OCI-LY7 (cell line): ENCODE measurements around the gene NCAPD2. TPM values are rescaled to one million over a fixed set of nuclear protein-coding genes. Genes with fewer than 3 reads are reported as not detected.
A peak's percentile ranks its signal among the peaks of the same experiment; 100 is the strongest.

Experiments
- BruUV-seq: library from RNA; stranded (reverse); fragments of 400-500 nt; replicated peaks from 2 replicates; lab custom pipeline; 2021; lab: Mats Ljungman, UMichigan
- CTCF ChIA-PET: fragments of 300-600 bp; sonication (Branson Sonifier 250); formaldehyde crosslinking; loops from one replicate; lab custom pipeline; 2022; ENCODE audit warnings: antibody characterized with exemption; ENCODE audit not compliant: unreplicated experiment; lab: Charles Lee
- POLR2A ChIA-PET: fragments of 300-600 bp; sonication (Branson Sonifier 250); formaldehyde crosslinking; loops from one replicate; lab custom pipeline; 2022; ENCODE audit warnings: antibody characterized with exemption; lab: Charles Lee
- DNase-seq: peaks from one replicate; pipeline ENCODE4 v3.0.0-alpha.2; 2015; ENCODE audit warnings: low spot score
- H2AFZ ChIP-seq: fragments of 200-600 bp; sonication (generic), shearing (Covaris generic); 2 replicates; pipeline ENCODE4 v1.6.1; 2014; ENCODE audit warnings: mild to moderate bottlenecking, antibody characterized with exemption, low read length, moderate library complexity
- H3K27ac ChIP-seq: fragments of 200-600 bp; sonication (generic); 2 replicates; pipeline ENCODE4 v1.5.1; 2014; ENCODE audit warnings: mixed run types, low read depth, mild to moderate bottlenecking, moderate library complexity, low read length, inconsistent platforms; ENCODE audit not compliant: poor library complexity, severe bottlenecking
- H3K36me3 ChIP-seq: fragments of 200-600 bp; sonication (generic); 2 replicates; pipeline ENCODE4 v1.6.1; 2014; ENCODE audit warnings: mild to moderate bottlenecking, antibody characterized with exemption, low read length, moderate library complexity, mixed read lengths; ENCODE audit not compliant: insufficient read depth
- H3K4me1 ChIP-seq: fragments of 200-600 bp; sonication (generic); 2 replicates; pipeline ENCODE4 v1.5.1; 2014; ENCODE audit warnings: mild to moderate bottlenecking, low read length; ENCODE audit not compliant: insufficient read depth, poor library complexity, severe bottlenecking
- H3K4me2 ChIP-seq: fragments of 200-600 bp; sonication (generic); 2 replicates; pipeline ENCODE4 v1.6.1; 2014; ENCODE audit warnings: mild to moderate bottlenecking, low read length
- H3K4me3 ChIP-seq: fragments of 200-600 bp; sonication (generic); 2 replicates; pipeline ENCODE4 v1.5.1; 2014; ENCODE audit warnings: mild to moderate bottlenecking, low read depth, low read length; ENCODE audit not compliant: poor library complexity, severe bottlenecking
- H3K79me2 ChIP-seq: fragments of 200-600 bp; sonication (generic); 2 replicates; pipeline ENCODE4 v1.6.1; 2016; ENCODE audit warnings: low read depth, mild to moderate bottlenecking, low read length, moderate library complexity, mixed read lengths; ENCODE audit not compliant: insufficient read depth
- H3K9me2 ChIP-seq: fragments of 200-600 bp; sonication (generic); 2 replicates; pipeline ENCODE4 v1.6.1; 2016; ENCODE audit warnings: mild to moderate bottlenecking, low read length, mixed read lengths; ENCODE audit not compliant: insufficient read depth
- H3K9me3 ChIP-seq: fragments of 200-600 bp; sonication (generic); 2 replicates; pipeline ENCODE4 v1.6.1; 2014; ENCODE audit warnings: mild to moderate bottlenecking, mixed run types, low read length, mixed read lengths
- H4K20me1 ChIP-seq: fragments of 200-600 bp; sonication (generic); 2 replicates; pipeline ENCODE4 v1.6.1; 2014; ENCODE audit warnings: mild to moderate bottlenecking, antibody characterized with exemption, low read length, moderate library complexity, mixed read lengths; ENCODE audit not compliant: insufficient read depth
- CTCF ChIP-seq: fragments of 200-600 bp; sonication (generic); conservative IDR thresholded peaks from 2 replicates; pipeline ENCODE4 v1.5.1; 2014; ENCODE audit warnings: mild to moderate bottlenecking, antibody characterized with exemption, low read length, moderate library complexity, mixed read lengths
- EZH2phosphoT487 ChIP-seq: fragments of 200-600 bp; sonication (generic); IDR thresholded peaks from 2 replicates; pipeline ENCODE4 v1.6.1; 2018; ENCODE audit warnings: low read depth, borderline replicate concordance, mild to moderate bottlenecking, mixed run types, antibody characterized with exemption, low read length, moderate library complexity, mixed read lengths
- intact Hi-C: fragments of 100-400 bp; cut with micrococcal nuclease; formaldehyde crosslinking; loops from one replicate; pipeline ENCODE4 v1.10.0; 2022; ENCODE audit not compliant: unreplicated experiment
- total RNA-seq, 2 experiments: library from RNA; depleted of rRNA in 1 of 2; stranded (reverse); fragments of >200 nt in 1 of 2; shearing (Covaris generic) in 1 of 2; gene quantifications; 2 replicates each; pipeline ENCODE4 v1.2.3, GENCODE V29; 2014 to 2022

The NCAPD2 gene
- total RNA-seq, 2 experiments from 2014 or later: 157 to 225 TPM

GRCh38 chr12:6450869-6451347 is 43.0 kb upstream of the NCAPD2 start:
- Histone ChIP-seq H3K36me3 (peaks cover 22% of the 10 kb centered on the region), H4K20me1 (no peaks in the 10 kb centered on the region), H3K9me2 (no peaks in the 10 kb centered on the region), H3K4me2 (peak overlapping the region; percentile 88), H3K27ac (peak overlapping the region; percentile 81), H3K9me3 (no peaks in the 10 kb centered on the region), H3K4me3 (peak overlapping the region; percentile 74), H3K4me1 (peaks cover 62% of the 10 kb centered on the region), H2AFZ (peak overlapping the region; percentile 25; the same call in 1 of the 2 replicates), H3K79me2 (peaks cover 12% of the 10 kb centered on the region; the same call in 1 of the 2 replicates)
- intact Hi-C loops: no loop called here
- no peak for DNase-seq
- no peak for TF ChIP-seq EZH2phosphoT487
- no peak for TF ChIP-seq CTCF
- POLR2A ChIA-PET: interaction anchor here (0.7 to 3.4 kb wide), 13 partner anchors 7 to 239 kb away, joined by 3 to 27 read pairs (median 4); partner anchors contain the start of genes CD27, MRPL51 and VAMP1
- CTCF ChIA-PET: interaction anchor here (0.5 to 0.9 kb wide), 4 partner anchors 10 to 14 kb away, joined by 3 to 10 read pairs (median 4); no protein-coding TSS in a partner anchor
- no TSS peak for BruUV-seq

- Histone ChIP-seq H3K4me2 (peak within 1 kb of the TSS; percentile 88), H3K9me2 (no peaks in the 10 kb centered on the region), H3K36me3 (peaks cover 26% of the 10 kb centered on the region), H4K20me1 (no peaks in the 10 kb centered on the region), H2AFZ (peak within 1 kb of the TSS; percentile 25; the same call in 1 of the 2 replicates), H3K9me3 (no peaks in the 10 kb centered on the region), H3K4me3 (peak within 1 kb of the TSS; percentile 74), H3K27ac (peak within 1 kb of the TSS; percentile 81), H3K79me2 (peaks cover 10% of the 10 kb centered on the region; the same call in 1 of the 2 replicates), H3K4me1 (peaks cover 56% of the 10 kb centered on the region)
- ChIA-PET POLR2A (interaction anchor here (0.6 to 3.4 kb wide), 16 partner anchors 8 to 238 kb away, joined by 3 to 27 read pairs (median 4); partner anchors contain the start of genes CD27, MRPL51 and VAMP1), CTCF (interaction anchor here (0.5 to 1.0 kb wide), 4 partner anchors 9 to 20 kb away, joined by 3 to 10 read pairs (median 4); no protein-coding TSS in a partner anchor)
- BruUV-seq: TSS peak; percentile 70
- TF ChIP-seq EZH2phosphoT487 (no peak), CTCF (no peak)
- DNase-seq: peak; percentile 89
- intact Hi-C loops: no loop called here
Measured at GRCh38 chr12:6451348-6452244, 42.3 kb upstream of the NCAPD2 start, which contains the start of gene TAPBPL. Gene TAPBPL (plus strand): TSS chr12:6452042. CDS start chr12:6452249, 207 bp downstream.
